B cell (primary cell): ENCODE measurements around the gene USP46. TPM values are rescaled to one million over a fixed set of nuclear protein-coding genes. Genes with fewer than 3 reads are reported as not detected.
A peak's percentile ranks its signal among the peaks of the same experiment; 100 is the strongest.

Experiments used
- ATAC-seq: fragments of 200-7000 bp; cut with Tn5 transposase; one replicate; pipeline ENCODE4 v1.10.0; 2021; ENCODE audit warnings: low read depth, mild to moderate bottlenecking, moderate number of reproducible peaks, moderate library complexity
- CTCF ChIA-PET: fragments of 350-600 bp; sonication (Branson Sonifier 250); formaldehyde crosslinking; loops from one replicate; lab custom pipeline; 2021; ENCODE audit warnings: antibody characterized with exemption, inconsistent platforms; lab: Charles Lee
- POLR2A ChIA-PET: fragments of 350-600 bp; sonication (Branson Sonifier 250); formaldehyde crosslinking; loops from one replicate; lab custom pipeline; 2021; ENCODE audit warnings: antibody characterized with exemption; lab: Charles Lee
- DNase-seq: peaks from one replicate; pipeline ENCODE4 v3.0.0; 2013
- H2AFZ ChIP-seq: 2 replicates; pipeline ENCODE4 v1.6.1; 2012; ENCODE audit warnings: mild to moderate bottlenecking, low read depth, low read length; ENCODE audit not compliant: insufficient read depth, poor library complexity, severe bottlenecking
- H3K27ac ChIP-seq, 2 donors: 1 replicate in 1 of 2; 2 replicates in 1 of 2; pipeline ENCODE4 v1.5.1; 2012 to 2013; ENCODE audit warnings: low read length in 2 of 2, mild to moderate bottlenecking in 2 of 2, moderate library complexity in 1 of 2
- H3K27me3 ChIP-seq, 4 experiments: fragments of 200-600 bp in 1 of 4; sonication (generic) in 1 of 4; replicated peaks in 1 of 4; 1 replicate in 2 of 4; 2 replicates in 2 of 4; pipeline versions ENCODE4 v1.6.1 to v1.7.0; 2013 to 2016; ENCODE audit warnings: low read length in 3 of 4, mild to moderate bottlenecking in 2 of 4, mixed read lengths in 1 of 4, moderate library complexity in 1 of 4; ENCODE audit not compliant: insufficient read depth in 4 of 4, control insufficient read depth in 3 of 4; ENCODE audit errors: control extremely low read depth in 1 of 4
- H3K36me3 ChIP-seq, 2 experiments: replicated peaks in 1 of 2; 1 replicate in 1 of 2; 2 replicates in 1 of 2; pipeline versions ENCODE4 v1.6.1 to v1.7.1; 2013; ENCODE audit warnings: low read length in 1 of 2; ENCODE audit not compliant: insufficient read depth in 2 of 2, control insufficient read depth in 1 of 2; ENCODE audit errors: control extremely low read depth in 1 of 2, extremely low read depth in 1 of 2
- H3K4me1 ChIP-seq, 2 donors: fragments of 200-600 bp in 1 of 2; sonication (generic) in 1 of 2; 1 replicate in 1 of 2; 2 replicates in 1 of 2; pipeline versions ENCODE4 v1.5.1 to v1.6.1; 2013 to 2017; ENCODE audit warnings: low read length in 2 of 2; ENCODE audit not compliant: control insufficient read depth in 2 of 2, insufficient read depth in 2 of 2
- H3K4me2 ChIP-seq: replicated peaks from 2 replicates; pipeline ENCODE3; 2012; ENCODE audit warnings: mild to moderate bottlenecking, low read depth, low read length; ENCODE audit not compliant: poor library complexity, severe bottlenecking
- H3K4me3 ChIP-seq, 5 experiments: fragments of 200-600 bp in 1 of 5; sonication (generic) in 1 of 5; 1 replicate in 3 of 5; 2 replicates in 2 of 5; pipeline versions ENCODE4 v1.5.1 to v1.7.0; 2011 to 2016; ENCODE audit warnings: low read length in 4 of 5, mild to moderate bottlenecking in 4 of 5, low read depth in 2 of 5, control low read depth in 1 of 5, moderate library complexity in 1 of 5; ENCODE audit not compliant: insufficient read depth in 1 of 5; ENCODE audit errors: control extremely low read depth in 1 of 5, extremely low read depth in 1 of 5
- H3K79me2 ChIP-seq: fragments of 200-600 bp; sonication (generic); one replicate; pipeline ENCODE4 v1.6.0; 2016; ENCODE audit warnings: low read length; ENCODE audit not compliant: control insufficient read depth, insufficient read depth
- H3K9ac ChIP-seq: fragments of 200-600 bp; sonication (generic); 2 replicates; pipeline ENCODE4 v1.6.1; 2017; ENCODE audit warnings: mild to moderate bottlenecking, low read length, moderate library complexity
- H3K9me3 ChIP-seq, 3 donors: one replicate each; pipeline versions ENCODE4 v1.6.1 to v1.7.1; 2013; ENCODE audit warnings: low read length in 2 of 3; ENCODE audit not compliant: control insufficient read depth in 2 of 3, insufficient read depth in 1 of 3; ENCODE audit errors: control extremely low read depth in 1 of 3
- H4K20me1 ChIP-seq: 2 replicates; pipeline ENCODE4 v1.6.0; 2012; ENCODE audit warnings: mild to moderate bottlenecking, low read length; ENCODE audit not compliant: insufficient read depth, control insufficient read depth, poor library complexity, severe bottlenecking
- H3K27ac Mint-ChIP-seq: one replicate; pipeline ENCODE4 v1.8.0; 2021; ENCODE audit warnings: mixed read lengths
- H3K27me3 Mint-ChIP-seq: one replicate; pipeline ENCODE4 v1.8.0; 2021; ENCODE audit warnings: mixed read lengths
- H3K4me1 Mint-ChIP-seq: one replicate; pipeline ENCODE4 v1.8.0; 2021; ENCODE audit warnings: mixed read lengths
- H3K4me3 Mint-ChIP-seq: one replicate; pipeline ENCODE4 v1.8.0; 2021; ENCODE audit warnings: mixed read lengths
- H3K9me3 Mint-ChIP-seq: one replicate; pipeline ENCODE4 v1.8.0; 2022; ENCODE audit warnings: mixed read lengths; ENCODE audit not compliant: insufficient read depth
- CTCF ChIP-seq: fragments of 200-600 bp; IDR thresholded peaks from one replicate; pipeline ENCODE4 v1.8.0; 2022; ENCODE audit warnings: antibody characterized with exemption, mild to moderate bottlenecking
- EZH2 ChIP-seq: IDR thresholded peaks from 2 replicates; pipeline ENCODE4 v1.6.1; 2012; ENCODE audit warnings: borderline replicate concordance, low read depth, mild to moderate bottlenecking, moderate library complexity, low read length; ENCODE audit not compliant: insufficient read depth, poor library complexity, severe bottlenecking
- WGBS: methylation state at CpG from one replicate; pipeline ENCODE4 v1.1.5; 2013; ENCODE audit warnings: missing lambda C conversion rate; ENCODE audit not compliant: insufficient coverage; 5-methylcytosine and 5-hydroxymethylcytosine counted together
- intact Hi-C: fragments of 100-400 bp; cut with micrococcal nuclease; formaldehyde crosslinking; loops from one replicate; pipeline ENCODE4 v1.10.0; 2022
- polyA minus RNA-seq: library from RNA; depleted of rRNA, polyadenylated mRNA; stranded (reverse); fragments of >200 nt; gene quantifications from 2 replicates; pipeline ENCODE4 v1.2.3, GENCODE V29; 2012
- polyA plus RNA-seq: library from polyadenylated mRNA; depleted of rRNA; stranded (reverse); fragments of >200 nt; gene quantifications from 2 replicates; pipeline ENCODE4 v1.2.3, GENCODE V29; 2012
- total RNA-seq, 2 donors: library from RNA; stranded (reverse); fragments of 120-200 nt in 1 of 2; gene quantifications; 1 replicate in 1 of 2; 2 replicates in 1 of 2; pipeline versions ENCODE4 v1.2.3 to v1.2.4, GENCODE V29; 2013 to 2022

Gene USP46
- total RNA-seq (10.0 and 11.8 TPM in 2 replicates), polyA plus RNA-seq (1.8 and 2.0 TPM in 2 replicates), polyA minus RNA-seq (1.4 and 2.9 TPM in 2 replicates)
- total RNA-seq (2013) = 4.9 TPM

- ATAC-seq (peak; percentile 90), DNase-seq (peak; percentile 70)
- WGBS = under 1% methylated on average over 74 of the region's 94 CpGs
- Histone ChIP-seq H2AFZ (peak within 1 kb of the TSS; percentile 86), H3K4me3 (peak within 1 kb of the TSS; percentile 52 to 86 (median 77)), H3K36me3 (no peaks in the 10 kb centered on the region), H3K27me3 (no peaks in the 10 kb centered on the region), H4K20me1 (no peaks in the 10 kb centered on the region), H3K9ac (peak within 1 kb of the TSS; percentile 82), H3K27ac (peak within 1 kb of the TSS in 1 of 2 donors; percentile 57), H3K4me1 (peaks cover 10 to 14% of the 10 kb centered on the region in 2 donors), H3K4me2 (peak within 1 kb of the TSS; percentile 91), H3K79me2 (no peaks in the 10 kb centered on the region), H3K9me3 (peaks cover 0 to 8% (median 0%) of the 10 kb centered on the region in 3 donors)
- intact Hi-C loops = loop anchor here (1.0 to 2.0 kb wide), 2 partner anchors 53 to 204 kb away; partner anchors contain the start of gene RASL11B
- Mint-ChIP-seq H3K4me3 (peak within 1 kb of the TSS; percentile 92), H3K9me3 (no peaks in the 10 kb centered on the region), H3K4me1 (peaks cover 25% of the 10 kb centered on the region), H3K27ac (peak within 1 kb of the TSS; percentile 91), H3K27me3 (no peaks in the 10 kb centered on the region)
- ChIA-PET CTCF (interaction anchor here (0.8 kb wide), 1 partner anchor 67 kb away, joined by 3 read pairs; no protein-coding TSS in a partner anchor), POLR2A (interaction anchor here (1.7 to 5.0 kb wide), 2 partner anchors 53 to 63 kb away, joined by 4 to 27 read pairs; no protein-coding TSS in a partner anchor)
- TF ChIP-seq CTCF = no peak
- no peak for TF ChIP-seq EZH2
Measured at GRCh38 chr4:52659001-52659721, at the start of gene USP46. TSS of gene USP46 (minus strand) at chr4:52659301. CDS start at chr4:52659150, 151 bp downstream.

- H3K27me3 ChIP-seq = no peaks in the 10 kb centered on the region
- no peak overlapping the region for H3K27ac ChIP-seq
- DNase-seq (no peak), ATAC-seq (no peak)
- Mint-ChIP-seq H3K27me3 (no peaks in the 10 kb centered on the region), H3K4me1 (peaks cover 14% of the 10 kb centered on the region), H3K27ac (no peak overlapping the region), H3K4me3 (no peak overlapping the region), H3K9me3 (peaks cover 2% of the 10 kb centered on the region)
- H4K20me1 ChIP-seq = no peaks in the 10 kb centered on the region
- H3K9me3 ChIP-seq = no peaks in the 10 kb centered on the region
- peaks cover 17 to 18% of the 10 kb centered on the region in 2 donors for H3K4me1 ChIP-seq
- H2AFZ ChIP-seq = no peak overlapping the region
- H3K79me2 ChIP-seq = no peaks in the 10 kb centered on the region
- POLR2A ChIA-PET = no interaction called here
- H3K4me3 ChIP-seq = no peak overlapping the region
- no peak overlapping the region for H3K4me2 ChIP-seq
- no peaks in the 10 kb centered on the region for H3K36me3 ChIP-seq
- CTCF ChIA-PET = no interaction called here
- intact Hi-C loops = no loop called here
- H3K9ac ChIP-seq = no peak overlapping the region
- TF ChIP-seq CTCF (no peak), EZH2 (no peak)
- WGBS = 100% methylated on average over 1 of the region's 3 CpGs
Measured at GRCh38 chr4:52704661-52705060, 45.6 kb upstream of the USP46 start.
